Lower leg skin (tissue), 4 donors: ENCODE data around the gene LRTM2. TPM values are rescaled to one million over a fixed set of nuclear protein-coding genes. Genes with fewer than 3 reads are reported as not detected.

Experiments
- DNase-seq, 2 donors: peaks; one replicate each; pipeline ENCODE4 v3.0.0-alpha.2; 2019; ENCODE audit warnings: low spot score in 2 of 2
- H3K4me3 ChIP-seq: fragments of 200-600 bp; sonication (generic); 2 replicates; pipeline ENCODE4 v1.5.1; 2017; ENCODE audit warnings: mild to moderate bottlenecking, low read depth; ENCODE audit not compliant: poor library complexity, severe bottlenecking
- CTCF ChIP-seq, 3 donors: fragments of 450-650 bp; IDR thresholded peaks; one replicate each; pipeline ENCODE4 v1.5.1; 2016; ENCODE audit warnings: antibody characterized with exemption in 3 of 3, mild to moderate bottlenecking in 3 of 3, moderate library complexity in 2 of 3
- POLR2A ChIP-seq, 2 donors: fragments of 450-650 bp; IDR thresholded peaks; one replicate each; pipeline ENCODE4 v1.6.1; 2016 to 2017; ENCODE audit warnings: antibody characterized with exemption in 2 of 2, mild to moderate bottlenecking in 1 of 2, moderate library complexity in 1 of 2
- WGBS, 2 donors: methylation state at CpG; one replicate each; pipeline ENCODE4 v1.1.5; 2018; 5-methylcytosine and 5-hydroxymethylcytosine counted together
- intact Hi-C: fragments of 100-400 bp; cut with DNase I; formaldehyde crosslinking; loops from one replicate; pipeline ENCODE4 v1.15.0; 2023; ENCODE audit warnings: low total_unique reads
- total RNA-seq, 4 donors: library from RNA; depleted of rRNA; stranded (reverse); fragments of >200 nt; gene quantifications; one replicate each; pipeline ENCODE4 v1.1.0, GENCODE V29; 2016

The LRTM2 gene
- total RNA-seq, 4 donors from 2014 or later: not detected

GRCh38 chr12:1835211-1836131 is 15.1 kb downstream of the LRTM2 start:
- intact Hi-C loops: no loop called here
- no peak overlapping the region for H3K4me3 ChIP-seq
- no peak for TF ChIP-seq POLR2A (IDR thresholded peaks at IDR 0.05)
- 79 to 81% methylated on average over 16 to 19 of the region's 22 CpGs for WGBS, 2 donors
- DNase-seq: no peak

GRCh38 chr12:1836241-1836803 is 16.0 kb downstream of the LRTM2 start:
- 71 to 75% methylated on average over 5 to 7 of the region's 7 CpGs for WGBS, 2 donors
- intact Hi-C loops: no loop called here
- TF ChIP-seq CTCF (IDR thresholded peaks at IDR 0.05): no peak
- no peak for TF ChIP-seq POLR2A (IDR thresholded peaks at IDR 0.05)
- DNase-seq: no peak
- H3K4me3 ChIP-seq: no peak overlapping the region

GRCh38 chr12:1836854-1837421 is 16.6 kb downstream of the LRTM2 start:
- no peak overlapping the region for H3K4me3 ChIP-seq
- intact Hi-C loops: no loop called here
- DNase-seq: no peak
- 48 to 61% methylated on average over 18 to 21 of the region's 22 CpGs for WGBS, 2 donors
- no peak for TF ChIP-seq POLR2A (IDR thresholded peaks at IDR 0.05)
- TF ChIP-seq CTCF (IDR thresholded peaks at IDR 0.05): no peak

- no peak for DNase-seq
- intact Hi-C loops: no loop called here
- TF ChIP-seq POLR2A (IDR thresholded peaks at IDR 0.05): no peak
- 82 to 84% methylated on average over 12 of the region's 12 CpGs for WGBS, 2 donors
- H3K4me3 ChIP-seq: no peak overlapping the region
Observed at GRCh38 chr12:1837541-1838204, 17.3 kb downstream of the LRTM2 start.

- TF ChIP-seq CTCF (IDR thresholded peaks at IDR 0.05) (no peak), POLR2A (IDR thresholded peaks at IDR 0.05) (no peak)
- DNase-seq: no peak
- WGBS, 2 donors: 79 to 83% methylated on average over 26 of the region's 26 CpGs
- H3K4me3 ChIP-seq: no peak overlapping the region
- intact Hi-C loops: no loop called here
Observed at GRCh38 chr12:1838205-1838993, 18.0 kb downstream of the LRTM2 start.

GRCh38 chr12:1838994-1839365 is 18.6 kb downstream of the LRTM2 start:
- TF ChIP-seq CTCF (IDR thresholded peaks at IDR 0.05) (no peak), POLR2A (IDR thresholded peaks at IDR 0.05) (no peak)
- intact Hi-C loops: no loop called here
- H3K4me3 ChIP-seq: no peak overlapping the region
- no peak for DNase-seq
- 83 to 89% methylated on average over 15 of the region's 15 CpGs for WGBS, 2 donors
